HG02870 (cell line): ENCODE measurements around the gene TESK1.
A peak's percentile ranks its signal among the peaks of the same experiment; 100 is the strongest.
"Not testable (repeated sequence)": the region's sequence is repeated elsewhere in the genome, so short reads cannot be mapped to it uniquely, and the experiment has no call there.

Source experiments
- ATAC-seq: cut with Tn5 transposase; IDR thresholded peaks from one replicate; pipeline ENCODE4 v1.9.1; 2021; ENCODE audit warnings: mild to moderate bottlenecking, moderate library complexity; ENCODE audit not compliant: unreplicated experiment

The TESK1 gene

GRCh38 chr9:35579130-35579529, 25.9 kb upstream of the TESK1 start:
- no peak for ATAC-seq

GRCh38 chr9:35579659-35580227, 25.3 kb upstream of the TESK1 start:
- not testable (repeated sequence) for ATAC-seq

GRCh38 chr9:35583521-35583920, 21.5 kb upstream of the TESK1 start:
- not testable (repeated sequence) for ATAC-seq

GRCh38 chr9:35584681-35585080, 20.4 kb upstream of the TESK1 start:
- not testable (repeated sequence) for ATAC-seq

GRCh38 chr9:35588506-35588905, 16.6 kb upstream of the TESK1 start:
- ATAC-seq, result not testable (repeated sequence)

- ATAC-seq, result no peak
Measured at GRCh38 chr9:35593581-35593980, 11.5 kb upstream of the TESK1 start.

- ATAC-seq, result no peak
Measured at GRCh38 chr9:35594471-35594870, 10.6 kb upstream of the TESK1 start.

GRCh38 chr9:35596907-35597306, 8.2 kb upstream of the TESK1 start:
- not testable (repeated sequence) for ATAC-seq

GRCh38 chr9:35598866-35599590, 6.0 kb upstream of the TESK1 start:
- ATAC-seq, result no peak

GRCh38 chr9:35599763-35600604, 5.1 kb upstream of the TESK1 start:
- ATAC-seq, result no peak

GRCh38 chr9:35603506-35603985, 1.5 kb upstream of the TESK1 start:
- ATAC-seq, result no peak

- ATAC-seq, result peak; percentile 83
Measured at GRCh38 chr9:35603986-35604577, 980 bp upstream of the TESK1 start.

- peak; percentile 4 for ATAC-seq
Measured at GRCh38 chr9:35605351-35606137, 482 bp downstream of the TESK1 start.

GRCh38 chr9:35606138-35606504, 1.1 kb downstream of the TESK1 start:
- ATAC-seq, result no peak

- ATAC-seq, result no peak
Measured at GRCh38 chr9:35606726-35607125, 1.7 kb downstream of the TESK1 start.

- ATAC-seq, result no peak
Measured at GRCh38 chr9:35608221-35608620, 3.2 kb downstream of the TESK1 start.

- ATAC-seq, result no peak
Measured at GRCh38 chr9:35609001-35609819, 4.1 kb downstream of the TESK1 start.

GRCh38 chr9:35609820-35610163, 4.7 kb downstream of the TESK1 start:
- ATAC-seq, result no peak

- no peak for ATAC-seq
Measured at GRCh38 chr9:35611230-35611797, 6.3 kb downstream of the TESK1 start.
